ENCODE measurements around the gene KIF11. TPM values are rescaled to one million over a fixed set of nuclear protein-coding genes. Genes with fewer than 3 reads are reported as not detected.
"Not testable (repeated sequence)": the region's sequence is repeated elsewhere in the genome, so short reads cannot be mapped to it uniquely, and the experiment has no call there.

The KIF11 gene
- total RNA-seq, 1 donor from 2014 or later, result 7.1 TPM

DNA sequence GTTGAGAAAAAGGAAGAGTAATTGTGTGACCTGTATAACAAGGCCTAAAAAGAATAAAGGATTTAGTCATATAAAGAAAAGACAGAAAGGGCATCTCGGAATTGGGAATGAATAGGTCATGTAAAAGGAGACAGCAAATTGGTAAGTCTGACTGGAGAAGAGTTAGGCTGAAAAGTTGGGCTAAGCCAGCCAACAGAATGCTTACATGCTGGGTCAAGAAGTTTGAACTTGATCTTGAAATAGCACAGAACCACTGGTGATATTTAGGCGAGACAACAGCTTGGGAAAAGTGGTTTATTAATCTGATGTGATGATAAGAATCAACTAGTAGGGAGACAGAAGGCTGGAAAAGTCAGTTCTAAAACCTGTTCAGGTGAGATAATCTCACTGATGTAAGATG is 23.9 kb upstream of the KIF11 start:
- Mint-ChIP-seq H3K36me3 (ENCODE audit: low read depth) (peaks cover 11% of the 10 kb centered on the region), H3K27me3 (ENCODE audit: low read depth) (no peaks in the 10 kb centered on the region), H3K27ac (ENCODE audit: unreplicated experiment) (peak overlapping the region; percentile 2), H3K9me3 (ENCODE audit: low read depth) (no peaks in the 10 kb centered on the region), H3K4me1 (ENCODE audit: low read depth) (peaks cover 41% of the 10 kb centered on the region), H3K4me3 (ENCODE audit: unreplicated experiment) (no peak overlapping the region)
- TF ChIP-seq, protein P1, sequence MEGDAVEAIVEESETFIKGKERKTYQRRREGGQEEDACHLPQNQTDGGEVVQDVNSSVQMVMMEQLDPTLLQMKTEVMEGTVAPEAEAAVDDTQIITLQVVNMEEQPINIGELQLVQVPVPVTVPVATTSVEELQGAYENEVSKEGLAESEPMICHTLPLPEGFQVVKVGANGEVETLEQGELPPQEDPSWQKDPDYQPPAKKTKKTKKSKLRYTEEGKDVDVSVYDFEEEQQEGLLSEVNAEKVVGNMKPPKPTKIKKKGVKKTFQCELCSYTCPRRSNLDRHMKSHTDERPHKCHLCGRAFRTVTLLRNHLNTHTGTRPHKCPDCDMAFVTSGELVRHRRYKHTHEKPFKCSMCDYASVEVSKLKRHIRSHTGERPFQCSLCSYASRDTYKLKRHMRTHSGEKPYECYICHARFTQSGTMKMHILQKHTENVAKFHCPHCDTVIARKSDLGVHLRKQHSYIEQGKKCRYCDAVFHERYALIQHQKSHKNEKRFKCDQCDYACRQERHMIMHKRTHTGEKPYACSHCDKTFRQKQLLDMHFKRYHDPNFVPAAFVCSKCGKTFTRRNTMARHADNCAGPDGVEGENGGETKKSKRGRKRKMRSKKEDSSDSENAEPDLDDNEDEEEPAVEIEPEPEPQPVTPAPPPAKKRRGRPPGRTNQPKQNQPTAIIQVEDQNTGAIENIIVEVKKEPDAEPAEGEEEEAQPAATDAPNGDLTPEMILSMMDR (IDR thresholded peaks at IDR 0.05), result no peak
- no peak for DNase-seq (ENCODE audit: low spot score)

DNA sequence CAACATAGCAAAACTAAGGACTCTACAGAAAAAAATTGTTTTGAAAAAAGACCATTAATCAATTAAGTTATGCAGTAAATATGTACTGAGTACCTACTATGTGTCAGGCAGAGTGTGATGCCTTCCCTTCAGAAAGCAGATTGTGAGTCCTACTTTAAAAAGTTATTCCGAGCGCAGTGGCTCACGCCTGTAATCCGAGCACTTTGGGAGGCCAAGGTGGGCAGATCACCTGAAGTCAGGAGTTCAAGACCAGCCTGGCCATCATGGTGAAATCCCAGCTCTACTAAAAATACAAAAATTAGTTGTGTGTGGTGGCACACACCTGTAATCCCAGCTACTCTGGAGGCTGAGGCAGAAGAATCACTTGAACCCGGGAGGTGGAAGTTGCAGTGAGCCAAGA is 23.3 kb upstream of the KIF11 start:
- H3K27me3 Mint-ChIP-seq (ENCODE audit: low read depth); DNase-seq (ENCODE audit: low spot score); H3K36me3 Mint-ChIP-seq (ENCODE audit: low read depth); H3K4me3 Mint-ChIP-seq (ENCODE audit: unreplicated experiment); H3K9me3 Mint-ChIP-seq (ENCODE audit: low read depth): not testable (repeated sequence)
- Mint-ChIP-seq H3K4me1 (ENCODE audit: low read depth) (peaks cover 41% of the 10 kb centered on the region), H3K27ac (ENCODE audit: unreplicated experiment) (peak overlapping the region; percentile 5)

DNA sequence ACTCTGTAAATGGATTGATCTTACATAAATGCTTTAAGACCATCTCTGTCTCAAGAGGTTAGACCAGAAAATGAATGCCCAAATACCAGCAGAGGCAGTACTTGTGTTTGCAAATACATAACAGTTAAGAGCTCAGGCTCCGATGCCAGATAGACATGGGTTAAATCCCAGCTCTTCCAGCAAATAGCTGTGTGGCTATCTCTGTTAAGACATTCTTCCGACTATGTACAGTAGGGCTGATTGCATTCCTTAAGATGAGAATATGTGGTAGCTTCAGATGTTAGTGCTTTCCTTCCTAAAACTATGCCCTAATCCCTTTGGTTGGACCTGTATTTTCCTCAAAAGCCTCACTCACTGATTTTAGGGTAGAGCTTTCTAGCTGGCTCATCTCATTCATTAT is 21.3 kb upstream of the KIF11 start:
- peak overlapping the region; percentile 8 for H3K27ac Mint-ChIP-seq (ENCODE audit: unreplicated experiment)
- TF ChIP-seq, protein P1 (IDR thresholded peaks at IDR 0.05), result no peak
- peak overlapping the region; percentile 68 for H3K4me3 Mint-ChIP-seq (ENCODE audit: unreplicated experiment)
- no peaks in the 10 kb centered on the region for H3K27me3 Mint-ChIP-seq (ENCODE audit: low read depth)
- H3K36me3 Mint-ChIP-seq (ENCODE audit: low read depth), result peaks cover 5% of the 10 kb centered on the region
- no peak for DNase-seq (ENCODE audit: low spot score)
- H3K9me3 Mint-ChIP-seq (ENCODE audit: low read depth), result no peaks in the 10 kb centered on the region
- H3K4me1 Mint-ChIP-seq (ENCODE audit: low read depth), result peaks cover 46% of the 10 kb centered on the region

DNA sequence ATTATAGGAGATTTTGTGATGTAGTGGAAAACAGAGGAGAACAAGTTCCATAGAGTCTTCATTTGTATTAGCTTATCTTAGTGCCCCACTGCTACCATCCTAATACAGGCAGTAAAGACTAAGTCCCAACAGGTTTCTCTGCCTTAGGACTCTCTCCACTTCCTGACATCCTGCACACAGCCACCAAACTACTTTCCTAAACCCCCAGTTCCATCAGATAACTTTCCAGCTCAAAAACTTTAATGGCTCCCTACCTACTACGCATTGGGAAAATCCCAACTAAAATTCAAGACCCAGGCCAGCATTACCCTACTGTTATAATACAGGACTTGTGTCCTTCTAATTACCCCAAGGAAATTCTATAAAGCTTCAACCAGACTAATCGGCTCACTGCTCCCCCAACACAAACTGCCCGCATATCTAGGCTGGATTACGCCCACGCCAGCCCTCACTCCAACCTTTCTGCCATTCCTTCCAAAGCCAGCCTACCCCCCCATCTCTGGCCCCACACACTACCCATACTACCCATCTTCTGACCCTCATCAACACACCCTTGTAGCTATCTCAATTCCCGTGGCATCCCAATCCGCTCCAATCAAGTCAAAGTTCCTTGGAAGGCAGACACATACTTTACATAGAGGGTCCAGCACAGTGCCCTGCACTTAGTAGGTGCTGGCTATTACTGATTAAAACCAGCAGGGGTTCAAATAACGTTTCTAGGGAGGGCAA is 20.4 kb upstream of the KIF11 start:
- Mint-ChIP-seq H3K4me1 (ENCODE audit: low read depth) (peaks cover 43% of the 10 kb centered on the region), H3K4me3 (ENCODE audit: unreplicated experiment) (peak overlapping the region; percentile 68), H3K27ac (ENCODE audit: unreplicated experiment) (peak overlapping the region; percentile 92), H3K36me3 (ENCODE audit: low read depth) (peaks cover 3% of the 10 kb centered on the region), H3K27me3 (ENCODE audit: low read depth) (no peaks in the 10 kb centered on the region), H3K9me3 (ENCODE audit: low read depth) (no peaks in the 10 kb centered on the region)
- no peak for DNase-seq (ENCODE audit: low spot score)
- TF ChIP-seq, protein P1 (IDR thresholded peaks at IDR 0.05), result no peak

DNA sequence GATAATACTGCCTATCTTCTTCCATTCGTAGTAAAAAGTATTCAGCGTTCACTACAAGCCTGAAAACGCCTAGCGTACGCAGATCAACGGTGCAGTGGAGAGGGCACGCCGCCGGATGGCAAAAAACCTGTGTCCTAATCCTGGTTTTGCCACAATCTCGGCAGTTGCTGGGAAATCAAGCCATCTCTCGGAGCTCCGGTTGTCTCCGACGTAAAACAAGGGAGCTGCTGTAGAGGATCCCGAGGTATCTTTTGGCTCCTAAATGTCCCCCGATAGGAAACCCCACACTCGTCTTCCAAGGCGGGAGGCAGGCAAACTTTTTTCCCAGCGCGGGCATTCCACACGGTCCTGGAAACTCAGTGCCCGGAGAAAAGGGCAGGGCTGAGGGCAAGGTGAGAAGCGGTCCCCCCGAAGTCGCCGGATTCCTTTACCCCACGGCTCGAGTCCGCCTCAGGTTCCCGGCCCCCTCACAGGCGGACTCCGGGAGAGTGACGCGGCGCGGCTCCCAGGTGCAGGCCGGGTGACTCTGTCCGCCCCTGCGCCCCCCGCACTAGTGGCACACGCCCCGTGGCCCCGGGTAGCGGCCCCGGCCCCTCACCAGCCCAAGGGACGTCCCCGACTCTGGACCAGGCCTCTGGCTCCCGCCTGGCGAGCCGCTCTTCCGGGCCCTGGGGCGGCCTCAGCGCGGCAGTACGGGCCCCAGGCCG is 19.7 kb upstream of the KIF11 start:
- Mint-ChIP-seq H3K9me3 (ENCODE audit: low read depth) (no peaks in the 10 kb centered on the region), H3K27me3 (ENCODE audit: low read depth) (no peaks in the 10 kb centered on the region), H3K27ac (ENCODE audit: unreplicated experiment) (peak overlapping the region; percentile 92), H3K36me3 (ENCODE audit: low read depth) (peaks cover 3% of the 10 kb centered on the region), H3K4me1 (ENCODE audit: low read depth) (peaks cover 38% of the 10 kb centered on the region), H3K4me3 (ENCODE audit: unreplicated experiment) (peak overlapping the region; percentile 68)
- TF ChIP-seq, protein P1 (IDR thresholded peaks at IDR 0.05), result peak; percentile 56
- DNase-seq (ENCODE audit: low spot score), result no peak

Measured in chondrocyte (in vitro differentiated cells).